ENCODE measurements around the gene RNF214.
A peak's percentile ranks its signal among the peaks of the same experiment; 100 is the strongest.

RNF214 gene

DNA sequence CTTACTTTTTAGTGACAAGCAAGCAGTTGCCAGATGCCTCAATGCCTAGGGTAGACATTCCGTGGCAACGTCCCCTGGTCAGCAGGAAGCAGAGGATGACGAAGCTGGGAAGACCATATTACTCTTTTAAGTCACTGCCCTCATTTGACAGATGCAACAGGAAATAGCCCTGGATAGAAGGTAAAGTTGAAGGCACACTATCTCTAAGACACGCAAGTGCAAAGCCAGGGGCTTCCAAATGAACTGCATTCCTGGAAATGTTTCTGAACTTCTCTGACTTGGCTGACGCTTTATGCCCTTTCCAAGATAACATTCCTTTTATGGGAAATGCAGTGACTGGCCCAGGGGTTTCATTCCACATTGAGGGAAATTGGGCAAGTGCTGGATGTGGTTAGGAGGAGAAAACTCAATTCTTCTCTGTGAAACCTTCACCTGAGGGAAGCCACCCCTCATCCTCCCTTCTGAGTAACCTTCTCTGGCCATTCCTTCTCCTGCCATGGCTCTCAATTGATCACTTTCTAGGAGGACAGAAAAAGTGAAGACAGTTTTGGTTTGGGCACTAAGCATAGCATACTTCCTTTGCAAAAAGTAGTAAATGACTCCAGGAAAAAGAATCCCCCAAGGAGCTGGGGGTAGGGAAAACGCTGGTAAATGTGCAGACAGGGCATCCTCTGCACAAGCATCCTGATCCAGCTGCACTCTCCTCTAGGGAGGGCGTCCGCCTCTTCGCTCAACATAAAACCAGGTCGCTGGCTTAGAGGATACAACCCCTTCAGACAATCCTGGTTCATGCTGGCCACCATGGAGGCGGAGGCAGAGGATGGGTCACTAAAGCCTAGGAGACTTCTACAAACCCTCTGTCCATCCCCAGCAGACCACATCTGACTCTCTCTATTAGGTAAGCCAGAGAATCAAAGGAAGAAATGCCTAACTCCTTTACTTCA lies 15.1 kb upstream of the RNF214 start:
- no peak for DNase-seq

DNA sequence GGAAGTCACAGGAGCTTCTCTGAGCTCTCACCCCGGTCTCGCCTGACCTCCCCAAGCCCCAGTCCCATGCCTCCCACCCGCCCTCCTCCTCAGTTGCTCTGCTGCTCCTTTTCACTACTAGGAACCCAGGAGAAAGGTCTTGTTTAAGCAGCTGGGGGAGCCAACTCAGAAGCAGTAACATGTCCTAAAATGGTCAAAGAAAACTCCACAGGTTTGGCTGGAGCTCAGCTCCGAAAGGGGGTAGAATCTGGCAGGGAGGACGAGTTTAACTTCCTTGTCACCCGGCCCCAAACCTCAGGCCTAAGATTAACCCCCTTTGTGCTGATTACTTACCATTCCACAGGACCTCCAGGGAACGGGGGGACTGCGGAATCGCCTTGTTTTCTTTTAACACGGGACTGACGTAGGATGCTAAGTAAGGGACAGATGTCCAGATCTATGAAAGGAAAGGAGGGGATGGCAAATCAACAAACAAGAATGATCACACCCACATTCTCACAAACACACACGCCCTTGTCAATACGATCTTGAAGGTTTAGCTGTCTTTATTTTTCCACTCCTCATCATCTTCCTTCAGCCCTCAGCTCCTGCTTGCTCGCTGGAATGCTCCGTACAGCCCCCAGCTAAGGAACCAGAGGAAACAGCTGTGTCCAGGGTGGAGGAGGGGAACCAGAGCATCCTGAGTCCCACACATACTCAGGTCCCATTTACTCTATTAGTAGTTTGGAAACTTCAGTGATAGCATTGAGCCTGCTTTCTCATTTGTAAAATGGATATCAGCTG lies 14.1 kb upstream of the RNF214 start:
- DNase-seq: no peak

DNA sequence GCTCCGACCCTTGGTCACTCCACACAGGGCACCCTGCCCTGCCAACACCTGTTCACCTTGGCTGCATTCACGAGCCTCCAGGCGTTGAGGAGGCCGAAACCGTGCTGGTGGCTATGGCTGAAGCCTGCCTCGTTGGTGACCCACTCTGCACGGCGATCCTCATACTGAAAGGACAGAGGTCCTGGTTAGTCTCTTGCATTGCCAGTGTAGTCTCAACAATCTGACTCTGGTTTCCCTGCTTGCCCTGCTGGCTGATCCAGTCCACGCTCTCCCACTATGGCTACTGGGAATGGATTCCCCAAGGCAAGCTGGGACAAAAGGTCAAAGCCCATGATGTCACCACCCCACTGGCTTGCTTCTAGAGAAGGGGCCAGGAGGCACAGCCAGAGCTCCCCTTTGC lies 13.5 kb upstream of the RNF214 start:
- no peak for DNase-seq

DNA sequence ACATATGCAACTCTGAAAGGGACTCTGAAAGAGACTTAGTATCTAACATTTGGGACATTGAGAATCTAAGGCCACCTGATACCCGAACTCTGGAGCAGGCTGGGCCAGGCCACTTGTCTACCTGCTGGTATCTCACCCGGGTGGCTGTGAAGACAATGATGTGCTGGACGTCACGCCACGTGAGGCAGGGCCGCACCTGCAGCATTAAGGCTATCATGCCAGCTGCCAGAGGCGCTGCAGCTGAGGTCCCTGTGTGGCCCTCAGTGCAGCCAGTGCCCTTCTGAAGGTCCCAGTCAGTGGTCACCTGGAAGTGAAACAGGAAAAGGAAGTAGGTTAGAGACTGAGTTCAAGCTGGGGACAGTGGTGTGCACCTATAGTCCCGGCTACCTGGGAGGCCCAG lies 13.0 kb upstream of the RNF214 start:
- no peak for DNase-seq

DNA sequence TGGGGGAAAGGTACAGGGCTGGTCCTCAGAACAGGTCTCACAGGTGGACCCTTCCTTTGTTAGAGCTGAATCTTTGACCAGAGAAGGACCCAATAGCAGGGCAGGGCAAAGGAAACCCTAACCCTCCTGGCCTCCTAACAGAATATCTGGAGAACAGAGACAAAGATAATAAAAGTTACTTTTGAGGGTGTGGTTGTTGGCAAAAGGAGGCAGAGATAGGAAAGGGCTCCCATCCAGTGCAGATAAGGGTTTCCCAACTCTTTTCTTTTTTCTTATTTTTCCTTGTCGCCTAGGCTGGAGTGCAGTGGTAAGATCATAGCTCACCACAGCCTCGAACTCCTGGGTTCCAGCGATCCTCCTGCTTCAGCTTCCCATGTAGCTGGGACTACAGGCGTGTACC lies 12.5 kb upstream of the RNF214 start:
- DNase-seq: no peak

DNA sequence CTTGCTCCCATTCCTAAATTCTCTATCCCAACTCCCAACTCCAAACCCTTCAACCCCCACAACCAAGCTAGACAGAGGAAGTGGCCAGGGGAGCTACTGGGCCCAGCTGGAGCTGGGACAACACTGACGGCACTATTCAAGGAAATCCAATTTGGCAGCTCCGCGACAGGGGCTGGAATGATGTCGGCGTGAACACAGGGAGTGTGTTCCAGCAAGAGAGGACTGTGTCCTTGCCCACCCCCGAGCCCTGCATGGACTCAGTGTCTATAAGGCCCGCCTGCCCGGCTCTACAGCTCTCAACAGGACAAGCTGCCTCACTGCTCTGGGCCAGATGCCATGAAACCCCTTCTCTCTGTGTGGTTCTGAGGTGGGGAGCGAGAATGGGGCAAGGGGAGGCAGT lies 11.9 kb upstream of the RNF214 start:
- DNase-seq: no peak

DNA sequence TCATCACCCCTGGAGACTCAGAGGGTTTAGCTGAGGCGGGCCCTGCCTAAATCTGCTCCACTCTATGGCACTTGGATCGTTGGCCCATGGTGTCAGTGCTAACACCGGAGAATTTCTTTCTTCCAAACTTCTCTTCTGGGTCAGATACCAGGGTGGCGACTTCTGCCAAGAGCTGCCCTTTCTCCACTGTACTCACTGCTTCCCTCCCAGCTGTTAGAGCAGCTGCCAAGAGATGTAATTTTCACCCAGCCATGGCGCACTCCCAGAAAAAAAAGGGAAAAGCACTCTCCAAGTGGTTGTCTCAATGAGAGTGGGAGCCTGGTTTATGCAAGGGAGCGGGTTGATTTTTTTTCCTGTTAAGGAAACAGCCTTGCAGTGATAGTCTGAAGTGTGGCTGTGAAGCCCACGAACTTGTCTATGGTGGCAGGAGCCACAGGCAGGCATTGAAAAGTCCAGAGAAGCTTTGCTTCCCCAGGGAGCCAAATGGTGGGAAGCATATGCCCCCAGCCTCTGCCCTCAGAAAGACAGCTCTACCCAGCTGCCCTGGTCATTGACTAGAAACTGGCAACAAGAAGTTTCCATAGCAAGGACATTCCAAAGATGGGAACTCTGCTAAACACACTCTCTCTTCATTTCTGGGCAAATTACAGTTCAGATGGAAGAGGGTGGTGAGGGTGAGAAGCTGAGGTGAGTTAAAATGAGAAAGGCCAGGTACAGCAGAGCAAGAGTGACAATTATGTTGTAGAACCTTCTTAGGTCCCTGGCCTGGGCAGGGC lies 11.3 kb upstream of the RNF214 start:
- DNase-seq: no peak

DNA sequence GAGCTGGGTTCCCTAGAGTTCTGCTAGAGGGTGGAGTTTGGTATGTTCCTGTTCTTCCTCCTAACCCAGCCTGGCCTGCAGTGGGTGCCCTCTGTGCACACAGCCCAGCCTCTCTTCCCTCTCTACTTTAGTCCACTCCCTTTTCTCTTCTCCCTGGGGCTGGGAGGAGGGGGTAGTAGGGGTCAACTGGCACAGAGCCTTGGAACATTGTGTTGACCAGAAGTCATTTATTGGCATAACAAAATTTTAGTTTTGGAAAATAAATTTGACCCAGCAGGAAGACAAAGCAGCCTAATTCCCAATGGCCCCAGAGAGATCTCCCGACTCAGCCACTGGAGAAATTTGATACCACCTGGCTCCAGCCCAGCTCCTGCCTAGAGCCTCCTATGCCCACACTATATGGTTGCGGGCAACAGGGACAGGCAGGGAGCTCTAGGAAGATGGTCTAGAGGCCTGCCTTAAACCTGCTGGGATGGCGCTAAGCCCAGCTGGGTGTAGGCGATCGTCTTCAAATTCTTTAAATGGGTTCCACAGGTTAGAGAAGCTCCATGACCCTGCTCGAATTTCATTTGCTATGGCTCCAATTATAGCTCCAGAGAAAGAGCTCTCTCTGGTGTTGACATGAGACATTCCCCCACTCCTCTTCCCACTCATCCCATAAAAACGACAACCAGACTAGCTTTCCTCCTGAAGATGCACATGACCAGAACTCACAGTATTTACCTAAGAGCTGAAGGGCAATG lies 10.5 kb upstream of the RNF214 start:
- DNase-seq: no peak

DNA sequence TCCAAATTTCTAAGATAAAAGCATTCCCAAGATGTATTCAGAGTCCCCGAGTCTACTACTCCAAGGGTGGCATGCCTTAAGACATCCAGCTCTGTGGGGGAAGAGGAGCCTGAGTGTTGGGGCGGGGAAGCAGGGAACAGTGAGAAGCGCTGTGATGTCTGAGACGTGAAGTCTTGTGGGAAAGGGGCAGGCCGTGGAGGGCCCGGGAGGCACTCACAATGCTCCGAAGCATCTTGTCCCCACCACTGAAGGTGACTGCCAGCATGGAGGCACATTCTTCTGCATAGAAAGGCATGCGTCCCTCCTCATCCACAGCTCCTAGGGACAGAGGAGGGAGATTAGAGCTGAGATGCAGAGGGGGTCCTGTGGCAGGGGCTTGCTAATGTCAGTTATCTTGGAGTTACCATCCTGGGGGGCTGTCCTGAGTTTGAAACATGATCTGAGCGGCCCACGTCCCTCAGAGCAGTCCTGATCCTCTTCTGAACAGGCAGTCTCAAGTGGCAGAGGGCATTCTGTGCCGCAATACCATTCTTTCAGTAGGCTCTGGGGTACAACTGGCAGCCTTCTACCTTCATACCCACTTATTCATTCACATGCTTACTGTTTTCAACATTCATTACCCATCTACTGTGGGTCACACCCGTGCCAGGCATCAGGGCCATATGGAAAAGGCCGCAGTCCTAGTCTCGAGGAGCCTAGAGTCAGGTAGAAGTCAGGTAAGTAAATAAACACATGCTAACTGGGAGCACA lies 9.3 kb upstream of the RNF214 start:
- no peak for DNase-seq

DNA sequence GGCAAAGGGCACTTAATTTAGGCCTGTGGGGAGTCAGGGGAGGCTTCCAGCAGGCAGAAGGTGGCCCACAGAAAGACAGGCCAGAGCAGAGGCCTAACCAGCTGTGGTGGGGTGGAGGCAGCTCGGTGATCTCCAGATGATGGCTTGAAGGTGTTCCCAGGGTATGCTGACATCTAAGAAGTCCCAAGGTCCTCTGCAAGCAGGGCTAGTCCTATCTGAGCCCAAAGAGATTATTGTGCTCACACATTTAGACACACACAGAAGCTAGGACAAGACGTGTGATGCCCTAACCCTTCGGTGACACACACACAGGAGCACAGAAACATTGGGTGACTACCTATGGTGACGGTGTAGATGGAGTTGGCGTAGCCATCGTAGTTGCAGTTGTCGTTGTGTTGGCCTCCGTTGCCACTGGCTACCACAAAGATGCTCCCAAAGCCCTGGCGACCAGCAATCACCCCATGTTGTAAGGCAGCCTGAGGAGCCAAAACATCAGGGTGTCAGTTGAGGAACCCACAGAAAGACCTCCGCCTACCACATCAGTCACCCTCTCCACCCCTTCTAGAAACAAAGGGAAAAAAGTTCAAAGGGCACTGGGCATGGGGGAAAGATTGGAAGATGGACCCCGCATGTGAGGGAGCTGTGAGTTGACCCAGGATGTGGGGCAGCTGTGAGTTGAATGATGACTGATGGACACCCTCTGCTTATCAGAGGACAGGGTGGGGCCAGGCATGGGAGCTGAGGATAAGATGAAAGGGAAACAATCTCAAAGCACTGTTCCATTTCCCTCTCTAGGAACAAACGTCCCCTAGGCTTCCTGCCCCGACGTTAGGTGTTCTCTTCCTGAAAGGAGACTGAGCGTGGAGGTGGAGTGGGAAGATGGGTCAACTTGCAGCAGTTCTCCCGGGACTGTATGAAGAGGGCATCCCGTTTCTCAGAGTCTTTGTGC lies 8.5 kb upstream of the RNF214 start:
- DNase-seq: no peak

DNA sequence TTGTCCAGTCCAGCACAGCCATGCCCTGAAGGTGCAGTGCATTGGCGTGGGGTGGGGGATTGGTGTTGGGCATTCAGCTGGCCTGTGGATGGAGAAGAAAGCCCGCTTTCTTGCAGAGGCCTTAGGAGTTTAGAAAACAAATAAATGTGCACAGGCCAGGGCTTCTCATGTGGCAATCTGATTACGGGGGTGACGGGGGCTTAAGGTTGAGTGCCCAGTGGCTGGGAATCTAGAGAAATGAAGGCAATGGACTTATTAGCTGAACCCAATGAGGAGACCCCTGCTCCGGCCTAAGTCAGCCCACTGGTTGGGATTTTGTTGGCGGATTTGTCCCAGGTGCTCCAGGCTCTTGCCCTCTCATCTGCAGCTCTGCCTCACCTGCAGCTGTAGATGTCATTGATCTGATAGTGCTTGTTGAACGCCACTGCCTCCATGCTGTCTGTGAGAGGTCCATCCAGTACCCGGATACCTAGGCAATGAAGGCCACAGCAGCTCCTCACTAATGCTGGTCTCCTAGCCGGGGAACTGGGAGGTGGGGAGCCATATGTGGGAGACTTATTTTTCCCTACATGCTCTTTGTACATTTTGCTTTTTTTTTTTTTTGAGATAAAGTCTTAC lies 6.8 kb upstream of the RNF214 start:
- no peak for DNase-seq

DNA sequence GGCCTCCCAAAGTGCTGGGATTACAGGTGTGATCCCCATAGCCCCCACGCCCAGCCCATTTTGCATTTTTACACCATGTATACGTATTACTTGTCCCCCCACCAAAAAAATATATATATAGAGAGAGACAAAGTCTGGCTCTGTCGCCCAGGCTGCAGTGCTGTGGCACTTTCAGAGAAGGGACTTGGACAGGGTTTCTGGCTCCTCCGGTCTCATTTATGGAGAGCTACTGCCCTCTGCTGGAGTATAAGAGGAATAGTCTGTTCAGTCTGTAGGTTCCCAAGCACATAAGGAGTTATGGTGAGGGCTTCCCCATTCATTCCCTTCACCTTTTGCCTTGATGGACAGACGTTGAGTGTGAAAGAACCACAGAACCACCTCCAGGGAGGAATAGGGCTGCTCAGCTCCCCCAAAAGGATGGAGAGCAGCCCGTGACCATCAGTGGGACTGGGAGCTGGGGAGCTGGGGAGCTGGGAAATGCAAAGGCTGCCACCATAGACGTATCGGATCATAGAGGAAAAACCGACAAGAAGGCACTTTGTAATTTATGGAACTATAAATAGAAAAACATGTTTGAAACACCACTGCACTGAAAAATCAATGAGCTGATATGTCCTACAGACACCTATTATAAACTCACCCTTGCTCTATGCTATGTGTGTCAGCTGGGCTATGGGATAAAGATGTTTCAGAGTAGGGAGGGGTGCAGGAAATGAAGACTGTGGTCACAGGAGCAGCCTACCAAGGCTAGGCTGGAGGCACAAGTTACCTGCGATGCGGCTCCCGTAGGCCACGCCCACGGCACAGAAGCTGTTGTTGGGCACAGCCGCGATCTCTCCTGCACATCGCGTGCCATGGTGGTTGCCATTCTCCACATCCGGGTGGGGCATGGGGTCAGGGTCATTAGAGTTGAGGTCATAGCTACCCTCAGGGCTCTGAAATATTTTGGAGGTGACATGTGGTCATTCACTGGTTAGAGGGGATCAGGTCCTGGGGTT lies 5.8 kb upstream of the RNF214 start:
- peak in 1 of 4 experiments; percentile 17 for DNase-seq

DNA sequence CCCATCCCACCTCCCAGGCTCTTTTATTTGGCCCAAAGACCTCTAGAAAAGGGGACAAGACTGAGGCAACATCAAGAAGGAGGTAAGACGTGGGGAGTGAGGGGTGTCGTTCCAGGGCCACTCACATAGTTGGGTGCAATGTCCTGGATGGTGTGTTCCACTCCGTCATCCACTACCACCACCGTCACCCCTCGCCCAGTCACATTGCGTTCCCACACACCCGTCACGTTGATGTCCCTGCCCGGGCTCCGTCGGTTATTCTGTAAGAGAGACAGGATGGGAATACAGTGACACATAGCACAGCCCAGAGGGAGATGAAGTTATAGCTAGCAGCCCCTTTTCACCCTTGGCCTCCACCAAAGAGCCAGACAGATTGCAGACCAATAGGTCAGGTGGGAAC lies 4.4 kb upstream of the RNF214 start:
- DNase-seq: no peak

DNA sequence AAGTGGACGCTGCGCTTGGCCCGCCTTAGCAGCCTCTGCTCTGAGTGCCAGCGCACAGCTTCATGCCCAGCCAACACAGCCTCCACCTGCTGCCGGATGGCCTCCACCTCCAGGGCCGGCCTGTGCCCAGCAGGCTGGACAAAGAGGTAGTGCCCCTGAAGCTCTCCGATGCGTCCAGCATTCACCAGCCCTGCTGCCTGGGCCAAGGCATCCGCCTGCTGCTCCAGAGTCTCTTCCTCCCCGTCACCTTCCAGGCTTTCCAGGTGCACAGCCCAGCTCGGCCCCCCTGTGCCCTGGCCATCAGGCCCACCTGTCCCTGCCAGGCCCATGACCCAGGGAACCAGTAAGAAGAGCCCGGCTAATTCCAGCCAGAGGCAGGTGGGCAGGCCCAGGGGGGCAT lies 3.1 kb upstream of the RNF214 start:
- DNase-seq: no peak

DNA sequence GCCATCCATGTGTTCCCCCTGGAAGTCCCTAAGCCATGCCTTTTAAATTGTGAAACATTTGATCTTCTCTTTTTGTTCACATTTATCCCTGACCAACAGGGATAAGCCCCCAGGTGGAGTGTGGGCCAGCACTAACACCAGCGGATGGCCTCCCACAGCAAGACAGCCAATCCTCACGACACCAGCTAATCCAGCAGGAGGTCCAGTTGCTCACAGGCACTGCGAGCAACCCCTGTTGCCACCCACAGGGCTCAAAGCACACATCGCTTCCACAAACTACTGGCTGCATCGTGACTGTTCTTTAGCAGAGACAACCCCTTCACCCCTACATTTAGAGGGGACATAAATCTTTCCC lies 2.6 kb upstream of the RNF214 start:
- no peak for DNase-seq

DNA sequence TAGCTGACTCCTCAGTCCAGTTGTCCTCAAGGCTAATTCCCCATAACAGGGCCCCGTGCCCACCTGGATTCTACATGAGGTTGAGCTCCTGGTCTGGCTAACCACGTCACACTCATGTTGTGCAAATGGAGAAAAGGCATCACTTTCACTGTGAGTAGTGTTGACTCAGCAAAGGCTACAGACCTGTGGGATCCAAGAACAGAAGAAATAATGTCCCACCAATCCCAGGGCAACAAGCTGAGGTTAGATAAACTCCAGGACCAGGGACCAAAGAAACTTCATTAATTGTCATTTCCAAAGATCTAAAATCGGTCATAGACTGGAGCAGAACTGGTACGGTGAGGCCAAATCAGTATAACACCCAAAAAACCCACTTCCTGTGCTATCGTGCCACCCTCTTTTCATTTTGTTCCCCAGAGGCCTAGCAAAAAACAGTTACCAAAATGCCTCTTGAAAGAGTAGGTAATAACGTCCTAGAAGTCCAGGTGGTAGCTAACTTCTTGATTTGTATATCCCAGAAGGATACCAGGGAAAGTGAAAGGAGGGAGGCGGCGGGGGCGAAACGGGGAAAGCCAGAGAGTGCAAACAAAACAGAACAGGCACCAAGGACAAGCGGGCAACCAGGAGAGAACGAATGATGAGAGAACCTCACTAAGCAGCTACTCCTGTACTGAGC lies 2.0 kb upstream of the RNF214 start:
- DNase-seq: peak in 1 of 4 experiments; percentile 15

DNA sequence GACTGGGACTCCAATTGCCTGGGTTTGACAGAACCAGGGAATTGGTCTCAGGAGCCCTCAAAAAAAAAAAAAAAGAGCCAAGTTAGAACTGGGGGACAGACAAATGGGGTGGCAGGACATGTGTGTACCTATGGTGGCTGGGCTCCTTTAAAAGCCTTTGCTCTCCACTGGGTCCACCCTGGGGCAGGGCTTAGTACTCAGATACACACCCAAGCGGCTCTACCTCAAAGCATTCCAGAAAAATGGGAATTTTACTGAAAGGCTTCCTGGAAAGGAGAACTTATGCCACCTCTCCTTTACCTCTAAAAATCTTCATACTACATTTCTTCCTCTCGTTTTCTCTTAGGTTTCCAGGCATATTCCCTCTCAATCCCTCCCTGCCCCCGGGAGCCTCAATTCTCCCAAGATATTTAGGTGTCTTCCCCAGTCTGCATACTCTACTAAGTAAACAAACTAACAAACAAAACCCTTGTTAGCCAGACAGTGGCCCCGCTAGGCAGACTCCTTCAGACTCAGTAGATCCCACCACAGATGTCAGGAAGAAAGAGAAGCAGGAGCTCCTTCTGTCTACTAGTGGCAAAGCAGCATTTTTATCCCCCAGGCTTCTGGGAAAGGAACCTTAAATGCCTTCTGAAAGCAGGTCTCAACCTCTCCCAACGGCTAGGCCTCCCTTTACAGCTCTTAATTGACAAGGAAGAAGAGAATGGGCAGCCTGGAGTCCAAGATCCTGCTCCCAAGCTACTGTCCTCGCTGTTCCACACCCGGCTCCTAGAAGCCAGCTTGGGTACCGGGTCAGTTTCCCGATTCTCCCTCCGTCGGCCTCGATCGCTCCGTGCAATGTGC lies 1.3 kb upstream of the RNF214 start:
- DNase-seq: no peak

DNA sequence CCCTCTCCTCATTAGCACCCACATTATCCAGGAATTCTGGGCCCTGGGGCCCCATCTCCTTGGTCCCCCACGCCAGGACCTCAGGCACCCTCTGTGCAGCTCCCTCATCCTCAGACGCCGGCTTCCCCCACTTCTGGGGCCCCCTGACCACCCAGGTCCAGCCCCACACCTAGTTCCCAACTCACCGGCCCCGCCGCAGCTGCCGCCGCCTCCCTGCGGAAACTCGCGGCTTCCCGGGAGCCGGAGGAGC lies 704 bp upstream of the RNF214 start, which contains the start of gene PCSK7:
PCSK7 (minus strand) TSS at position 232 of the 250 bp plus-strand sequence. CDS start 2,229 bp downstream, outside the sequence.
- DNase-seq: no peak
